Suprapubic skin (tissue), 3 donors: ENCODE results near the gene TSPAN8.

ENCODE experiments used
- CTCF ChIP-seq, 2 donors: fragments of 200-600 bp in 1 of 2; fragments of 450-650 bp in 1 of 2; sonication (generic) in 1 of 2; IDR thresholded peaks; one replicate each; pipeline ENCODE4 v1.5.1; 2016 to 2019; ENCODE audit warnings: antibody characterized with exemption in 2 of 2, mild to moderate bottlenecking in 1 of 2, moderate library complexity in 1 of 2
- EP300 ChIP-seq: sonication (generic); formaldehyde crosslinking; IDR thresholded peaks from one replicate; pipeline ENCODE4 v1.6.1; 2017; ENCODE audit warnings: antibody characterized with exemption
- POLR2A ChIP-seq, 2 donors: fragments of 450-650 bp; IDR thresholded peaks; one replicate each; pipeline ENCODE4 v1.6.1; 2017; ENCODE audit warnings: antibody characterized with exemption in 2 of 2, mild to moderate bottlenecking in 2 of 2, moderate library complexity in 2 of 2

- TF ChIP-seq CTCF (IDR thresholded peaks at IDR 0.05) (no peak), POLR2A (IDR thresholded peaks at IDR 0.05) (no peak), EP300 (no peak)
These were observed 82.1 kb downstream of the TSPAN8 start for GRCh38 chr12:71075743-71076142.
